Peyer's patch (tissue), 4 donors: ENCODE measurements around the gene KLHL6. TPM values are rescaled to one million over a fixed set of nuclear protein-coding genes. Genes with fewer than 3 reads are reported as not detected.

Experiments used
- DNase-seq, 3 donors: peaks; one replicate each; pipeline ENCODE4 v3.0.0-alpha.2; 2017 to 2019
- H3K27ac ChIP-seq, 4 donors: fragments of 200-600 bp; sonication (generic); one replicate each; pipeline ENCODE4 v1.5.1; 2016 to 2019
- H3K27me3 ChIP-seq, 2 donors: fragments of 200-600 bp; sonication (generic); one replicate each; pipeline ENCODE4 v1.5.1; 2019
- H3K36me3 ChIP-seq, 3 donors: fragments of 200-600 bp; sonication (generic); one replicate each; pipeline ENCODE4 v1.5.1; 2016 to 2019
- H3K4me1 ChIP-seq, 4 donors: fragments of 200-600 bp; sonication (generic); one replicate each; pipeline ENCODE4 v1.5.1; 2016 to 2019
- H3K4me3 ChIP-seq, 4 donors: fragments of 200-600 bp; sonication (generic); 1 replicate in 3 of 4; 2 replicates in 1 of 4; pipeline ENCODE4 v1.5.1; 2016 to 2019; ENCODE audit warnings: mild to moderate bottlenecking in 1 of 4
- H3K9me3 ChIP-seq, 4 donors: fragments of 200-600 bp; sonication (generic); one replicate each; pipeline ENCODE4 v1.5.1; 2016 to 2019; ENCODE audit warnings: mild to moderate bottlenecking in 1 of 4
- CTCF ChIP-seq, 6 experiments: fragments of 450-650 bp in 4 of 6; fragments of 200-600 bp in 2 of 6; sonication (generic) in 1 of 6; IDR thresholded peaks; one replicate each; pipeline ENCODE4 v1.5.1; 2017 to 2019; ENCODE audit warnings: antibody characterized with exemption in 6 of 6, mild to moderate bottlenecking in 3 of 6, moderate library complexity in 1 of 6
- POLR2A ChIP-seq, 2 donors: fragments of 450-650 bp; IDR thresholded peaks; one replicate each; pipeline ENCODE4 v1.5.1; 2017; ENCODE audit warnings: antibody characterized with exemption in 2 of 2, mild to moderate bottlenecking in 2 of 2, moderate library complexity in 2 of 2
- total RNA-seq, 4 donors: library from RNA; depleted of rRNA; stranded (reverse); fragments of >200 nt; gene quantifications; one replicate each; pipeline ENCODE4 v1.1.0, GENCODE V29; 2016

Gene KLHL6
- total RNA-seq, 4 donors from 2014 or later, result 1.6 to 53.6 (median 4.9) TPM

DNA sequence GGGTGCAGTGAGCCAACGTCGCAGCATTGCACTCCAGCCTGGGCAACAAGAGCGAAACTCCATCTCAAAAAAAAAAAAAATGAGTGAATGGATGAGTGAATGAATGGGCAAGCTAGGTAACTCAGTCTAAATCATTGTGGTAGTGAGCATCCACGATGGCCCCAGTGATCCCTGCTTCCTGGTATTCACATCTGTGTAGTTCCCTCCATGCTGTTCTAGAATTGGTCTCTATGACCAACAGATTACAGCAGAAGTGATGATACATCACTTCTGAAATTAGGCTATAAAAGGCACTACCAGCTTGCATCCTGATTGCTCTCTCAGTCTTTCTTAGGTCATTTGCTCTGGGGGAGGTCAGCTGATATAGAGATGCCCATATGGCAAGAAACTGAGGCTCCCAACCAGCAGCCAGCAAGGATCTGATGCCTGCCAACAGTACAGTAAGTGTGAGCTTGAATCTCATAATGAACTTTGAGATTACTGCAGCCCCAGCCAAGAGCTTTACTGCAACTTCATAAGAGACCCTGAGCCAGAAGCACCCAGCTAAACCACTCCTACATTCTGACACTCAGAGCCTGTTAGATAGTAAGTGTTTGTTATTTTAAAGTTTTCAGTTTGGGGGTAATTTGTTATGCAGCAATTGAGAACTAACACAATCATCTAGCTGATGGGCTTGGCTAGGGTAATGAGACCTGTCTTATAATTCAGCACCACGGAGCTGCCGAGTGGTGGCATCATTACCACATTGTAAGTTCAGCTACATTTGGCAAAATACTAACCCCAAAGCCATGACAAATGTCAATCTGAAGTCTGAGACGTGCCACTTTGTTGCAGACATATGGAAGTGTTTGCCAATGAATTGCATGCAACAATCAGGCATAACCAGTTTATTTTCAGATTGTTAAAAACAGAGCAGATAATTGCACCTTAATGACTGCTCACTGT lies 53.0 kb downstream of the KLHL6 start:
- Histone ChIP-seq H3K9me3 (no peaks in the 10 kb centered on the region), H3K4me1 (no peaks in the 10 kb centered on the region), H3K4me3 (no peak overlapping the region), H3K27ac (no peak overlapping the region), H3K27me3 (no peaks in the 10 kb centered on the region), H3K36me3 (no peaks in the 10 kb centered on the region)
- DNase-seq, result peak in 1 of 3 donors; percentile 50
- TF ChIP-seq CTCF (IDR thresholded peaks at IDR 0.05) (peak in 4 of 6 experiments; percentile 8 to 59 (median 45)), POLR2A (IDR thresholded peaks at IDR 0.05) (no peak)

DNA sequence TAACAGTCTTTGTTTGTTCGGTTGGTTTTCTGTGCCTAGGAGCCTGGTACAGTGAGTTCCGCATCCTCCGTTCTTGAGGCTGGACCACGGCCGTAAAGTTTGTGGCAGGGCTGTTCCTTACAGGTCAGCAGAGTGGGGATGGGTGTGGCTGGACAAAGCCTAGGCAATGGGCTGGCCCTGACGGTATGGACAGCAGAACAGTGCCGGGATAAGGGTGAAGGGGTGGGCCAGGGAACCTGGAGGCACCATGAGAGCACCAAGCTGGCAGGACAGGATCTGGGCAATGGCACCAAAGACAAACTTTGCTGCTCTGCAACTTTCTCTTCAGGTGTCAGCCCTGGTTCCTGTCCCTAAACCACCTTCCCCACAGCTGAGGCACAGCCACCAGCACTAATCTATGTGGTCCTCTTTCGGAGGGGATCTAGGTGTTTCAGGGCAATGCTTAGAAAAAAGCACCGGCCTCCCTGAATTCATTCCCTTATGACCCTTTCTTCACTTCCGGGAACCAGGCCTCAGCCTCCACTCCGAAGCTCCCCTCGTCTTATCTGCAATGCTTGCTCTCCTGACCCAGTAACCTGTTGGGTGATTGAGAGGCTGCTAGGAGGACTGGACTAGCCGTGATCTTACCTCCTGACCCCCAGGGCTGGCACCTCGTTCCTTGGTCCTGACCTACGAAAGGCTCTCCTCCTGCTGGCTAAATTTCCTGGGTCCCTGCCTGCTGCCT lies 54.4 kb downstream of the KLHL6 start:
- Histone ChIP-seq H3K4me1 (no peaks in the 10 kb centered on the region), H3K4me3 (no peak overlapping the region), H3K36me3 (no peaks in the 10 kb centered on the region), H3K27ac (no peak overlapping the region), H3K9me3 (no peaks in the 10 kb centered on the region), H3K27me3 (no peaks in the 10 kb centered on the region)
- no peak for TF ChIP-seq POLR2A (IDR thresholded peaks at IDR 0.05)
- no peak for TF ChIP-seq CTCF (IDR thresholded peaks at IDR 0.05)
- peak in 1 of 3 donors; percentile 37 for DNase-seq

DNA sequence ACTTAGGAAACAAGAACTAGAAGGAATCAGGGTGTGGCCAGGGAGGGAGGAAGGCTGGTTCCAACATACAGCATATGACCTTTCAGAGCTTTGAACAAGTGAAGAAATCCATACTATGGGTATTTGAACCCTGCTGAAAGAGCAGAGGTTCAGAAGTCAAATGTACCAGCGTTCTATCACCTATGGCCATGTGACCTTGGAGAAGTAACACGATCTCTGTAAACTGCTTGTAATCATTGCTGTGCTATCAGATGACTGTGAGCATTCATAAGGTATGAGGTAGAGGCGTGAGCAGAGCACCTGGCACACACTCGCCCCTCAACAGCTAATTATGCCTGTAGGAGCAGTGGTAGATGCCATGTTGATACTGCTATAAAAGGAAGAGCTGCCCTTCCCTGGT lies 55.2 kb downstream of the KLHL6 start:
- Histone ChIP-seq H3K27ac (no peak overlapping the region), H3K4me1 (no peaks in the 10 kb centered on the region), H3K27me3 (no peaks in the 10 kb centered on the region), H3K4me3 (no peak overlapping the region), H3K9me3 (no peaks in the 10 kb centered on the region), H3K36me3 (no peaks in the 10 kb centered on the region)
- peak in 1 of 3 donors; percentile 4 for DNase-seq
- TF ChIP-seq CTCF (IDR thresholded peaks at IDR 0.05) (no peak), POLR2A (IDR thresholded peaks at IDR 0.05) (no peak)

- Histone ChIP-seq H3K9me3 (no peaks in the 10 kb centered on the region), H3K4me3 (no peak overlapping the region)
These were observed 56.9 kb downstream of the KLHL6 start for GRCh38 chr3:183498634-183499033.

DNA sequence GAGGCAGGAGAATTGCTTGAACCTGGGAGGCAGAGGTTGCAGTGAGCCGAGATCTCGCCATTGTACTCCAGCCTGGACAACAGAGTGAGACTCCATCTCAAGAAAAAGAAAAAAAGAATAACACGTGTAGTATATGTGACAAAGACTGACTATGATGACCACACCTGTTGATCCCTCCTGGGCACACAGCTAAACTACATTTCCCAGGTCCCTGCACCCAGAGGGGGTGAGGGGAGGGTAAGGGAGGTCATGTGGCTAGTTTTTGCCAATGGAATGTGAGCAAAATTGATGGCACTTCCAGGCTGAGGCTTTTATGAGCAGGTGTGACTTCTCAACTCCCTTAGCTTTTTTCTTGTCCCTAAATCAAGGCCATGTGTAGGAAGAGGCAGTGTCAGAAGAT lies 58.2 kb downstream of the KLHL6 start:
- no peaks in the 10 kb centered on the region for H3K27me3 ChIP-seq
- TF ChIP-seq POLR2A (IDR thresholded peaks at IDR 0.05) (no peak), CTCF (IDR thresholded peaks at IDR 0.05) (no peak)
- peak in 1 of 3 donors; percentile 17 for DNase-seq
- H3K4me3 ChIP-seq, result no peak overlapping the region
- no peaks in the 10 kb centered on the region for H3K9me3 ChIP-seq
- no peaks in the 10 kb centered on the region for H3K36me3 ChIP-seq
- no peak overlapping the region for H3K27ac ChIP-seq
- no peaks in the 10 kb centered on the region for H3K4me1 ChIP-seq

More at GRCh38 chr3:183498634-183499033, 56.9 kb downstream of the KLHL6 start:
- H3K27me3 ChIP-seq, result no peaks in the 10 kb centered on the region
- DNase-seq, result no peak
- TF ChIP-seq POLR2A (IDR thresholded peaks at IDR 0.05) (no peak), CTCF (IDR thresholded peaks at IDR 0.05) (no peak)
- no peaks in the 10 kb centered on the region for H3K36me3 ChIP-seq
- no peak overlapping the region for H3K27ac ChIP-seq
- H3K4me1 ChIP-seq, result no peaks in the 10 kb centered on the region
